ENCODE measurements around the gene MCM9. TPM values are rescaled to one million over a fixed set of nuclear protein-coding genes. Genes with fewer than 3 reads are reported as not detected.

Gene MCM9
- total and polyA plus RNA-seq, 2 donors (not counting 1 experiment from before 2014, with no cell fraction given): 14.0 to 54.5 TPM

DNA sequence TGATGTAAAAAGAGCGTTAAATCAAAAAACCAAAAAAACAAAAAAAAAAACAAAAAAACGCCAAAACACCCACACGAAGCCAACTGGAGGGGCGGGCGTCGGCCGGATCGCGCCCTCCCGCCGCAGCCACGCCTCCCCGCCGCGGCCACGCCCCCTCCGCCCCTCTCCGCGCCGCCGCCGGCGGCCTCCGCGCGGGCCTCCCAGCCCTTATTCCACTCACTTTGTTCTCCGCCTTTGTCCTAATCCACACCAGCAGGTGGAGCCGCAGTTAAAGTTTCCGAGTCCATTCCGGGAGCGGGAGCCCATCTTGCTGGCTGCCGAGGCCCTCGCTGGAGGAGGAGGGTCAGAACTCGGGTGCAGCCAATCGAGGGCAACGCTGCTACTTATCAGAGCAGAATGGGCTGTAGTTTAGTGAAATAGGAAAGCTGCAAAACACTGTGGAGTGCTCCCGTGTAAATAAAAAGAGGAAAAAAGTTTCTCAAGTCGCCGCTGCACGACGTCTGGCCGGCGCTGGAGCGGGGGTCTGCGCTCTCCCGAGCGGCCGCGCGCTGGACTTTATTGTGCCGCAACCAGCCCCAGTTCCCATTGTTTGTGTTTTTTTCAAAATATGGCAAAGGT is 41.0 kb downstream of the MCM9 start, which contains the start of gene ASF1A:
TSS of gene ASF1A (plus strand) at position 346 of the 618 bp plus-strand sequence. CDS start at position 608, 262 bp downstream.
- under 1% methylated on average over 46 of the region's 51 CpGs for WGBS (ENCODE audit: insufficient coverage)
- Histone ChIP-seq H4K20me1 (ENCODE audit: control insufficient read depth, insufficient read depth, low read length, poor library complexity, severe bottlenecking) (peaks cover 2% of the 10 kb centered on the region), H3K4me1 (ENCODE audit: control insufficient read depth in 2 of 2, insufficient read depth in 2 of 2, low read length in 2 of 2) (peaks cover 33 to 34% of the 10 kb centered on the region in 2 donors), H3K9me3 (ENCODE audit: control extremely low read depth in 1 of 3, control insufficient read depth in 2 of 3, insufficient read depth in 1 of 3, low read length in 2 of 3) (no peaks in the 10 kb centered on the region), H3K36me3 (replicated peaks in 1 of 2; ENCODE audit: control extremely low read depth in 1 of 2, control insufficient read depth in 1 of 2, extremely low read depth in 1 of 2, insufficient read depth in 2 of 2, low read length in 1 of 2) (peaks cover 0 to 5% of the 10 kb centered on the region in 2 experiments), H3K27me3 (replicated peaks in 1 of 4; ENCODE audit: control extremely low read depth in 1 of 4, control insufficient read depth in 3 of 4, insufficient read depth in 4 of 4, low read length in 3 of 4) (no peaks in the 10 kb centered on the region), H3K79me2 (ENCODE audit: control insufficient read depth, insufficient read depth, low read length) (peaks cover 66% of the 10 kb centered on the region), H3K9ac (ENCODE audit: low read length) (peak within 1 kb of the TSS; percentile 85), H3K27ac (ENCODE audit: low read length in 2 of 2) (peak within 1 kb of the TSS; percentile 79 to 84), H2AFZ (ENCODE audit: insufficient read depth, low read depth, low read length, poor library complexity, severe bottlenecking) (peak within 1 kb of the TSS; percentile 93), H3K4me3 (ENCODE audit: control extremely low read depth in 1 of 5, extremely low read depth in 1 of 5, insufficient read depth in 1 of 5, low read depth in 2 of 5, low read length in 4 of 5) (peak within 1 kb of the TSS; percentile 84 to 99 (median 91)), H3K4me2 (replicated peaks; ENCODE audit: low read depth, low read length, poor library complexity, severe bottlenecking) (peak within 1 kb of the TSS; percentile 79)
- ChIA-PET POLR2A (interaction anchor here (0.5 to 1.8 kb wide), 5 partner anchors 12 to 242 kb away, joined by 3 to 6 read pairs (median 4); partner anchors contain the start of genes CEP85L and MCM9), CTCF (interaction anchor here (0.6 to 6.4 kb wide), 5 partner anchors 11 to 328 kb away, joined by 3 to 39 read pairs (median 3); partner anchors contain the start of gene MCM9)
- peak within 1 kb of the TSS; percentile 91 for H3K4me3 Mint-ChIP-seq
- H3K9me3 Mint-ChIP-seq (ENCODE audit: insufficient read depth): no peaks in the 10 kb centered on the region
- H3K27me3 Mint-ChIP-seq: no peaks in the 10 kb centered on the region
- peak within 1 kb of the TSS; percentile 95 for H3K27ac Mint-ChIP-seq
- H3K4me1 Mint-ChIP-seq: peaks cover 58% of the 10 kb centered on the region
- DNase-seq (peak; percentile 92), ATAC-seq (ENCODE audit: low read depth) (peak; percentile 66)
- TF ChIP-seq, protein P1, sequence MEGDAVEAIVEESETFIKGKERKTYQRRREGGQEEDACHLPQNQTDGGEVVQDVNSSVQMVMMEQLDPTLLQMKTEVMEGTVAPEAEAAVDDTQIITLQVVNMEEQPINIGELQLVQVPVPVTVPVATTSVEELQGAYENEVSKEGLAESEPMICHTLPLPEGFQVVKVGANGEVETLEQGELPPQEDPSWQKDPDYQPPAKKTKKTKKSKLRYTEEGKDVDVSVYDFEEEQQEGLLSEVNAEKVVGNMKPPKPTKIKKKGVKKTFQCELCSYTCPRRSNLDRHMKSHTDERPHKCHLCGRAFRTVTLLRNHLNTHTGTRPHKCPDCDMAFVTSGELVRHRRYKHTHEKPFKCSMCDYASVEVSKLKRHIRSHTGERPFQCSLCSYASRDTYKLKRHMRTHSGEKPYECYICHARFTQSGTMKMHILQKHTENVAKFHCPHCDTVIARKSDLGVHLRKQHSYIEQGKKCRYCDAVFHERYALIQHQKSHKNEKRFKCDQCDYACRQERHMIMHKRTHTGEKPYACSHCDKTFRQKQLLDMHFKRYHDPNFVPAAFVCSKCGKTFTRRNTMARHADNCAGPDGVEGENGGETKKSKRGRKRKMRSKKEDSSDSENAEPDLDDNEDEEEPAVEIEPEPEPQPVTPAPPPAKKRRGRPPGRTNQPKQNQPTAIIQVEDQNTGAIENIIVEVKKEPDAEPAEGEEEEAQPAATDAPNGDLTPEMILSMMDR (IDR thresholded peaks at IDR 0.05): no peak
- no peak for TF ChIP-seq EZH2 (IDR thresholded peaks at IDR 0.05; ENCODE audit: borderline replicate concordance, insufficient read depth, low read depth, low read length, poor library complexity, severe bottlenecking)
- intact Hi-C loops (cut with micrococcal nuclease): loop anchor here (1.0 to 10.0 kb wide), 10 partner anchors 13 to 1292 kb away; partner anchors contain the start of genes CEP85L, FAM184A, GOPC and MAN1A1
